H1 (cell line): Measurements from ENCODE around the gene TRIM9. TPM values are rescaled to one million over a fixed set of nuclear protein-coding genes. Genes with fewer than 3 reads are reported as not detected.

Source experiments
- CTBP2 ChIP-seq: IDR thresholded peaks from 2 replicates; pipeline ENCODE4 v1.7.0; 2011; ENCODE audit warnings: borderline replicate concordance, mild to moderate bottlenecking, moderate library complexity, mixed read lengths, low read length; ENCODE audit not compliant: insufficient read depth, insufficient read length
- EZH2 ChIP-seq: fragments of 200-600 bp; sonication (generic); IDR thresholded peaks from 2 replicates; pipeline ENCODE4 v1.7.1; 2012; ENCODE audit warnings: low read depth, mild to moderate bottlenecking, moderate library complexity, low read length, inconsistent platforms; ENCODE audit not compliant: severe bottlenecking
- RNF2 ChIP-seq: fragments of 200-900, 300-1000 bp; sonication (generic); IDR thresholded peaks from 2 replicates; pipeline ENCODE4 v1.7.1; 2016; ENCODE audit warnings: borderline replicate concordance, low read depth, mild to moderate bottlenecking, antibody characterized with exemption, low read length; ENCODE audit not compliant: poor library complexity, severe bottlenecking; ENCODE audit errors: missing control alignments
- polyA plus RNA-seq, 7 experiments: library from polyadenylated mRNA; depleted of rRNA in 3 of 7; stranded (reverse) in 5 of 7; unstranded in 2 of 7; fragments of >200 nt in 5 of 7; fragments of 200-250 nt in 2 of 7; gene quantifications; 1 replicate in 5 of 7; 2 replicates in 1 of 7; 4 replicates in 1 of 7; pipeline versions ENCODE4 v1.2.1 to v1.2.3, GENCODE V29; 2011 to 2013; ENCODE audit warnings: missing spikeins in 2 of 7, mixed read lengths in 2 of 7
- total RNA-seq: library from RNA; stranded (reverse); fragmentation: NEBNext Ultra II Directional; extraction: Animal tissue kit (Norgen Biotek cat#: 25700); gene quantifications from 2 replicates; pipeline ENCODE4 v1.2.1, GENCODE V29; 2021

Gene TRIM9
- total and polyA plus RNA-seq, 2 of the 8 experiments (the other 6 are each of a cell fraction or from before 2014, with no cell fraction given), result 2.7 to 5.4 TPM

GRCh38 chr14:51018521-51018920 is 76.4 kb downstream of the TRIM9 start (continued):
- TF ChIP-seq RNF2 (no peak), EZH2 (no peak), CTBP2 (no peak)
